DMS114 treated with DMSO at 0.1 percent for 48 hours (cell line): ENCODE results near the gene CZIB.
"Not testable (repeated sequence)": the region's sequence is repeated elsewhere in the genome, so short reads cannot be mapped to it uniquely, and the experiment has no call there.

ENCODE experiments used
- DNase-seq: peaks from one replicate; lab custom pipeline; 2025; ENCODE audit not compliant: unreplicated experiment; lab: John Stamatoyannopoulos, UW

Gene CZIB

DNA sequence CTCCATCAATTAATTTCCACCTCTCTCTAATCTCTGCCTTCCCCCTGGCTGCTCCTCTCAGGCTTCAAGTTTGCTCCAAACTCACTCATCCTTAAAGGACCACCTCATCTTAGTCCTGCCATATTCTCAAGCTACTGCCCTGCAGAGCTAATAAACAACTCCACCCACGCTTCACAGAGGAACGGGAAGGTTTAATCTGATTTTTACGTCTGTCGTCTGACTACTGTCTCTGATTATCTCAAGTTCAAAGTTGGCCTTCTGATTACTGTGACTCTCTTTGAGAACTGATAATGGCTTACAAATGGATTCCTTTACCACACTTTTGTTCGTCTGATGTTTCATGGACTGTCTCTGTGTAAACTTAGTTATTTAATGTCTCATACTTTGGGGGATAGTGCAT is 31.4 kb downstream of the CZIB start:
- no peak for DNase-seq

GRCh38 chr1:53188099-53188498 is 32.3 kb downstream of the CZIB start:
- DNase-seq, result no peak

DNA sequence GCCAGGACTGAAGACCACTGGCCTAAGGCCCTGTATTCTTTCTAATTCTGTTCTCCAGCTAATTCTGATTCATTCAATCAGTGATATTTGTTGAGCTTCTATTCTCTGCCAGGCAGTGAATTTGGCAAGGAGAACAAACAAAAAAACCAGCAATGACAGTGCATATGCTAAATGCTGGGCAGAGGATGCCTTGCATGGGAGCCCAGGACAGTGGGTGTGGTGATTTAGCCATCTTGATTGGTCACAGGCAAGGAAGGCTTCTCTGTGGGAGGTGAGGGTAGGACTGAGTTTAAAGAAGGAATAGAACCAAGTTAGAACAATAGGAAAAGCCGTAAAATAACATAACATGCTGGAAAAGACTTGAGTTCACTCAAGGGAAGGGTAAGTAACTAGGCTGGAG is 33.0 kb downstream of the CZIB start:
- DNase-seq, result no peak

GRCh38 chr1:53186533-53186932 is 33.9 kb downstream of the CZIB start:
- no peak for DNase-seq

GRCh38 chr1:53185955-53186297 is 34.5 kb downstream of the CZIB start:
- DNase-seq, result not testable (repeated sequence)

DNA sequence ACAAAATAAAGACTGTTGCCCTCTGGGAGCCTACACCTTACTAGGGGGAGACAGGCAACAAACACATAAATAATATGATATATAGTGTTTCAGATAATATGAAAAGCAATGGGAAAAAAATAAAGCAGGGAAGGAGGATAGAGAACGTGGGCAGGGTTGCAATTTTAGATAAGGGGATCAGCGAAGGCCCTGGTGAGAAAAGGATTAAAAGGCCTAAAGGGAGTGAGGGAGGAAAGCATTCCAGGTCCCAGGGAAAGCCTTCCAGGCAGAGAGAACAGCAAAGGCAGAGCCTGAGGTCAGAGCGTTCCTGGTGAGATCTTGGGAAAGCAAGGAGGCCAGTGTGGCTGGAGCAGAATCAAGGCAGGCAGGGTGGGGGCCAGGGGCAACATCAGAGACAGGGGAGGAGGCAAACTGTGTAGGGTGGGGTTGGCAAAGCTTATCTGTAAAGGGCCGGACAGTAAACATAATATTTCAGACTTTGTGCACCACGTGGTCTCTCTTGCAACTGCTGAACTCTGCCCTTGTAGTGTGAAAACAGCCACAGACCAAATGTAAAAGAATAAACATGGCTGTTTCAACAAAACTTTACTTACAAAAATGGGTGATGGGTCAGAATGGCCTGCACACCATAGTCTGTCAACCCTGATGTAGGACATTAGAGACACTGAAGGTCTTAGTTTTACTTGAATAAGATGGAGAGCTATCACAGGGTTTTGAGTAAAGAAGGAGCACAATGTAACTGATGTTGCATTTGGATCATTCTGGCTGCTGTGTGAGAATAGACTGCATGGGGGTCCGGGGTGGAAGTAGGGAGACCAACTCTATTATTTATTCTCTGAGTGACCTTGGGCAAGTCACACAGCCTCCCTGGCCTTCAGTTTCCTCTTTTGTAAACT is 37.1 kb downstream of the CZIB start:
- no peak for DNase-seq

- no peak for DNase-seq
These were observed 37.7 kb downstream of the CZIB start for GRCh38 chr1:53182716-53183094.

DNA sequence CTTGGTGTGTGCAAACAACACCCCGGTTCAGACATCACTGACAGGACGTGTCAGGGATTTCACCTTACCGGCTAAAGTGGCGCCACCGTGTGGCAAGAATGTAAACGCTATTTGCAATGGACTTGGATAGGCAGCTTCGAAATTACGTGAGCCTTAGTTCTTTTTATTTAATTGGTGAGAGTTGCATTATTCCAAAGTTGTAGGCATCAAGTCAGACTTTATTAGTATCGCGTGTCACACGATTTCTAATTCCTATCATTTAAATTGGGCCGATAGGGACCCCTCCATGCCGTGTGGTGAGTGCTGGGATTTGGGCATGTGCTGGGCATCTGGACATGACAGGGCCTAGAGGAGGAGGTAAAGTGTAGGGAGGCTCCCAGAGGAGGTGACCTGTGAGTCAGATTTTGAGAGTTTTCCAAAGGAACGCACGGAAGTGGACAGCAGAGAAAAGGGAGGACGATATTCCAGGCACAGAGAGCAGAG is 38.3 kb downstream of the CZIB start:
- DNase-seq, result peak; percentile 8

DNA sequence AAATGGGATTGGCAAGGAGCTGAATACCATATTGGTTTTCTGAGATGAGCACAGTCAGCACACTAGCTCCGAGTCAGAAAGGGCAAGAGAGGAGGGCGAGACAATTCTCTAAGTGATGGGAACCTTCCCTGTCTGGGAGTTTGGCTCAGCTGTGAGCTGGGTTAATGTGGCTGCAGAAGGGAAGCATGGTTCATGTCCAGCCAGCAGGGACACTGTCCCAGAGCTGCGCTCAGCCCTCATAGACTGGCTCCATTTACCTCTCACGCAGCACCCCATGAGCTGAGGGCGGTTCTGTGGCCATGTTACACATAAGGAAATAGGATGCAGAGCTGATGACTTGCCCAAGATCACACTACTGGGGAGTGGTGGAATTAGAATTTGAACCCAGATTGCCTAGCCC is 39.5 kb downstream of the CZIB start:
- no peak for DNase-seq

DNA sequence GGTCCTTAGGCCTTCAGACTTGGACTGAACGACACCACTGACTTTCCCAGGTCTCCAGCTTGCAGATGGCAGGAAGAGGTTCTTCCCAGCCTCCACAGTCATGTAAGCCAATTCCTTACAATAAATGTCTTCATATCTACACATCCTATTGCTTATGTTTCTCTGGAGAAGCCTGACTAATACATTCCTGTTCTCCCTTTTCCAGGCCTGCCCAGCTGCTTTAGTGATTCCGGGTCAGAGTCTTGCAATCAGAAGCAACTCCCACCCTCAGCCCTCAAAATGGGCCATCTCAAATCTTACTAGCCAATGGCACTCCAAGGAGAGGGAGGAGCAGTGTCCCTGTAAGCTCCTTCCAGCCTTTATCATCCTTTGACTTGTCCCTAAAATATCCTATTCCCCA is 40.2 kb downstream of the CZIB start:
- DNase-seq, result no peak

DNA sequence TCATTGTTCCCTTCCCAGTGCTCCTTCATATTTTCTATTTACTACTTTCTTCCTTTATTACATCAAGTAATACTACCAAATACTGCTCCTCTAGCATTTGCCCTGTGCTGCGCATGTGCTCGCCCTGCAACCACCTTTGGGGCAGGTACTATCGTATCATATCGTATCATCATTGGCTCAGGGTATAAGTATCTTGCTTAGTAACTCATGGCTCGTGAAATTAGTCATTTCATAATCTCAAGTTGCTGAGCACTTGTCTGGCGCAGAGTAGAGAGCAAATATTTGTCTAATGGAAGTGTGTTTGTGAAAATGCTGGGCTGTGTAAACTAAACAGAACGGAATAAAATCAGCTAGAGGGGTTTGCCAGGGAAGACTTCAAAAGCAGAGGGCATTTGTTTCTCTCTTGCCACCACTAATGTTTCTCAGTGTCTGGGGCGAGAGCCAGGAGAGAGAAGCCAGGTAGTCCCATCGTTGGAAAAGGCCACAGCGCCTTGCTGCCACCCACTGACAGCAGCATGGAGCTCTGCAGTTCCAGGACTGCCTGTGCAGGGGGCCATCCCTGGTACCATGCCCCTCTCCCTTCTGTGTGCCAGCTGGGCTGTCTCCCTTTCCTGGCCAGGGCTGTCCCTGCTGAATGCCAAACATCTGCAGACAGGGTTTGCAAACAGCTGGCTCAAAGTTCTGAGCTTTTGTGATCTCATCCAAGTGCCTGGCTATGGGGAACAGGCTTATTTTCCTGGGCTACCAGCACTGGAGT is 43.8 kb downstream of the CZIB start:
- no peak for DNase-seq

DNA sequence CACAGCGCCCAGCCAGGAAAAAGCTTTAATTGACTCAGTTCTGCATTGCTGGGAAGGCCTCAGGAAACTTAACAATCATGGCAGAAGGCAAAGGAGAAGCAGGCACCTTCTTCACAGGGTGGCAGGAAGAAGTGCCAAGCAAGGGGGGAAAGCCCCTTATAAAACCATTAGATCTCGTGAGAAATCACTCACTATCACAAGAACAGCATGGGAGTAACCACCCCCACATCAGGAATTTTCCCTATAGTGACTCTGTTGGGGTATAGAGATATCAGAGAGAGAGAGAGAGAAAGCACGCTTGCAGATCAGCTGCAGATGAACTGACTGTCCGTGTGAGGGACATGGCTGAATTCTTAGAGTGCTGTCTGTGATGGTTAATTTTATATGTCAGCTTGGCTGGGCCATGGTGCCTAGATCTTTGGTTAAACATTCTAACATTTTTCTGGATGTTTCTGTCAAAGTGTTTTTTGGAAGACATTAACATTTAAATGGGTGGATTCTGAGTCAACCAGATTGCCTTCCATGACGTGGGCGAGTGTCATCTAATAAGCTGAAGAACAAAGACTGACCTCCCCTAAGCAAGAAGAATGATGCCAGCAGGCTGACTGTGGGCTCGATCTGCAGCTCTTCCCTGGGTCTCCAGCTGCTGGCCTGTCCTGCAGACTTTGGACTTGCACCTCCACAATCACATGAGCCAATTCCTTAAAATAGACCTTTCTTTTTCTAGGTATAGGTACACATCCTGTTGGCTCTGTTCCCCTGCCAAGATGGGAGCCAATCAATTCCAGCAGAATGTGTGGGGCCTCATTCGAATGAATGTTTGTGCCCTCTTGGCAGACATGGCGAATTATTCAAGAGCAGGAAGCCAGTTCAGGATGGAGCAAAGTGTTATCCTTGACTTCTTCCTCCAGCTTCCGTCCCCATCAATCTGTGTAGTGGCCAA is 45.2 kb downstream of the CZIB start:
- DNase-seq, result no peak

DNA sequence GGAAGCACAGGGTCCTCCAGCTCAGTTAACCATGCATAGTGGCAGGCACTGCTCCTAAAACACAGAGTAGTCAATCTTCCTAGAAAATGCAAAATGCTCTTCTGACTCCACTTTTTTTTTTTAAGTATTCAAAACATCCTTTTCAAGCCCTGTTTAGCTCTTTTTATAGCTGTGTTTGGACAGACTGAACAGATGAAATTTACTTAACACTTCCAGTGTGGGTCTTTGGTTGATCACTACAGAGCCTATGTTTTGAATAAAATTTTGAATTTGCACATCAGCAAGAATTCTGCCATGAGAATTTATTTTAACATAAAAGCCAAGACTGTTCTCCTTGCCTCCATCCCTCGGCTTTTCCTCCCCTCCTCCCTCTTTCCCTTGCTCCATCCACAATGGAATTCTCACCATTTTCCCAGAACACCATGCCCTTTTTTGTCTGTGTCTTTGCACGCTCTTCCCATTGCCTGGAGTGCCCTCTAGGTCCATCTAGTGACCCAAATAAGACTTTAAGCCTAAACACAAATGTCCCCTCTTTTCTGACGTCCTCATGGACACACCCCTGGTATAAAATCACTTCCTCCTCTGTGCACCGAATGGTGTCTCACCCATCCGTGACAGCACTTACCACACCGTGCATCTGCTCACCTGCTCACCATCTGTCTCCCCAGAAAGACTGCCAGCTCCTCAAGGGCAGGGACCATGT is 47.9 kb downstream of the CZIB start:
- no peak for DNase-seq

DNA sequence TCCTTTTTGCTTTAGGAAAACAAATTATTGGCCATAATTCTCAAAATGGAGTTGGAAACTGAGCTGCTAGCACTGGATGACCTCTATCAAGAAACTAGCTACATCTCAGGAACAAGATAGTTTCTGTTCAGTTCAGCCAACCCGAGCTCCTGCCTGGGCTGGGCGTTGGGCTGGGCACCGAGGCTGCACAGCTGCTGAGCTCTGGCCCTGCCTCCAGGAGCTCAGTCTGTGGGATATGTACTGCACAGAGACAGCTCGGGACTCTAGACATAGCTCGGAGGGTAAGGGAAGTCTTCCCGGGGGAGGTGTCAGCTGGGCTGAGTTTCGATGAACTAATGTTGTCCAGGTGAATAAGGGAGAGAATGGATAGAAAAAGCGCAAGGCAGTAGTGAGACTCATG is 53.5 kb downstream of the CZIB start:
- DNase-seq, result no peak

DNA sequence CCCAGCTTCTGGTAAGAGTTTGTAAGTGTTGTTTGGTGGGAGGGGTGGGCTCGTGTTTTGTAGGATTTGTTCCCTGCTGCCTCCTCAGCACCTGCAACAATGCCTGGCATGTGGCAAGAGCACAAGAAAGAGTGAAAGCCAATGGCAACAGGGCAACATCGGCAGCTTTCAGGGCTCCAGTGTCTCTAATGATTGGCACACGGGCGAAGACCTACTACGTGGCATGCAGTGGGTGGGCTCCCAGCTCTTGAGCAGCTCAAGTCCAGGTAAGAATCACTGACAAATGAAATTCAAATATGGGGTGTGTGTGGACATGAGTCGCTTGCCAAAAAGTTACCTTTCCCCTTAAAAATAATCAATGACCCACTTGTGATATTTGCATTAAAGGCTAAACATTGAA is 54.1 kb downstream of the CZIB start:
- no peak for DNase-seq

GRCh38 chr1:53165408-53165961 is 54.9 kb downstream of the CZIB start:
- no peak for DNase-seq
